GM18873 (cell line): Measurements from ENCODE around the gene CES4A.
"Not testable (repeated sequence)": the region's sequence is repeated elsewhere in the genome, so short reads cannot be mapped to it uniquely, and the experiment has no call there.

Experiments used
- ATAC-seq: cut with Tn5 transposase; IDR thresholded peaks from one replicate; pipeline ENCODE4 v1.9.1; 2021; ENCODE audit warnings: mild to moderate bottlenecking, moderate library complexity, moderate number of reproducible peaks; ENCODE audit not compliant: unreplicated experiment, low FRiP score

CES4A gene

DNA sequence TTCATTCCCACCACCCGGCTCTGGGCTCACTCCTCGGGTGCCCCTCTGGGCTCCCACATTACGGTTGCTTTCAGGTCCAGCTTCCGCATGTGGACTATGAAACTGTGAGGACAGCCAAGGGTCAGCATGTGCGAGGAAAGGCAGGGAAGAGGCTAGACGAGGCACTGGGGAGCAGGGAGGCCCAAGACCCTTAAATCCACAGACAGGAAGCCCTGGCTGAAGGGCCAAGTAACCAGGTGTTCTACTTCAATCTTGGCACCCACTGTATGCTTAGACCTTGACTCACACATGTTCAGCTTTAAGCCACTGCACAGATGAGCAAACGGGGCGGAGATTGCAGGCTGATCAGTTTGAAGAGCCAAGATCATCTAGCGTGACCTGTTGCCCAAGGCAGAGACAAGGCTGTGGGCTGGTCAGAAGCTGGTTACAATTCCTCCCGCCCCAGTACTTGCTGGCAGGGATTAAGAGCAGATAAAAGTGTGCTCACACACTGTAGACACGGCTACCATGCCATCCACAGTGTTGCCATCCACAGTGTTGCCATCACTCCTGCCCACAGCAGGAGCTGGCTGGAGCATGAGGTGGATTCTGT, at the start of gene CES4A:
Gene CES4A, plus strand, starts transcription at position 393 of the 592 bp plus-strand sequence. Its CDS starts 184 bp downstream, at position 577.
- ATAC-seq, result no peak

DNA sequence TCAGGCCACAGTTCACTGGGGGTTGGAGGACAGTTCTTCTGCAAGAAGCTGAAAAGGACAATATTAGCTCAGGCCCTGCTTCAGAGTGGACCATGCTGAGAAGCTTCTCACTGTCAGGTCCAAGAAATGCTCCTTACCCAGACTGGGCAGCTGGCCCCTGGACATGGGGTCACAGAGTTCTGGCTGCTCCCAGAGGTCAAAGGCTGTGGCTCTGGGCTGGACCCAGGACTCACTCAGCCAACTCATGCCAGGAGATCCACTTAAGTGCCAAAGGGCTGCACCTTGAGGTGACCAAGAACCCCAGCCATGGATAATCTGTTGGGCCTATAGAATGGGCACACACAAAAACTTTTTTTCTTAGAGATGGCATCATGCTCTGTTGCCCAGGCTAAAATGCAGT, 49.0 kb upstream of the CES4A start:
- no peak for ATAC-seq

DNA sequence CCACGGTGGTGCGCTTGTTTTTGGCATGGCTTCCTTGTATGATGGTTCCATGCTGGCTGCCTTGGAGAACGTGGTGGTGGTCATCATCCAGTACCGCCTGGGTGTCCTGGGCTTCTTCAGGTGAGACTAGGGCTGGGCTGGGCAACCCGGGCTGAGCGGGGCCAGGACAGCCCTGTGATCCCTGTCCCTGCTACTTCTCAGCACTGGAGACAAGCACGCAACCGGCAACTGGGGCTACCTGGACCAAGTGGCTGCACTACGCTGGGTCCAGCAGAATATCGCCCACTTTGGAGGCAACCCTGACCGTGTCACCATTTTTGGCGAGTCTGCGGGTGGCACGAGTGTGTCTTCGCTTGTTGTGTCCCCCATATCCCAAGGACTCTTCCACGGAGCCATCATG, 48.2 kb upstream of the CES4A start:
- ATAC-seq, result no peak

DNA sequence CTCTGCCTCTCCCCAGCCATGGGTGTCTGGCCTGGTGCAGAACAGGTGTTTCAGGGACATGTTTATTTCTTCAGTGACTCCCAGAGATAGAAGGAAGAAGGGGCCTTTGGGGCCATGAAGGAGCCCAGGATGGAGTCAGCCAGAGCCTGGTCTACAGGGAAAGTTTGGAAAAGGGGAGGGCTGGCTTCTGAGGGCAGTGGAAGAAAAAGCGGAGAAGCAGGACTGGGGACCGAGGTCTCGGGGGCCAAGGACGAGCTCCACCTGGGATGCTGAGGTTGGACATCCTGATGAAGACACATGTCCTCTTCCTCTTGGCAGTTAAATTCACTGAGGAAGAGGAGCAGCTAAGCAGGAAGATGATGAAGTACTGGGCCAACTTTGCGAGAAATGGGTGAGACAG, 45.4 kb upstream of the CES4A start:
- ATAC-seq, result no peak

DNA sequence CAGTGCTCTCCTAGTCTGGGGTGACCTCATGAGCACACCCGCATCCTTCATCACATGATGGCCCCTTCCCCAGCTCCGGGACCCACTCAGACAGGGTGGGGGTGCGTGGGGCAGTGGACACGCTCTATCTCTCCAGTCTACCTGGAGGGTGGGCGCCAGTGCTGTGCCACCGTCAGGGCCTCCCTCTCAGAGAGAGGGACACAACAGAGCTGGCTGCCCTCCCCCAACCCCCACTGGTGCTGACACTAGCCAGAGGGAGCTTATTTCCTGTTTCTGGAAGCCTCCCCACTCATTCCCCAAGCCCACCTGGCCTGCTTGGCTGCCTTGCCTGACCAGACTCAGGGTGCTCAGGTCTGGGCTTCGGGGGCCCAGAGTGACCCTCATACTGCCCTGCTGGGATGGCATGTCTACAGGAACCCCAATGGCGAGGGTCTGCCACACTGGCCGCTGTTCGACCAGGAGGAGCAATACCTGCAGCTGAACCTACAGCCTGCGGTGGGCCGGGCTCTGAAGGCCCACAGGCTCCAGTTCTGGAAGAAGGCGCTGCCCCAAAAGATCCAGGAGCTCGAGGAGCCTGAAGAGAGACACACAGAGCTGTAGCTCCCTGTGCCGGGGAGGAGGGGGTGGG, 44.8 kb upstream of the CES4A start:
- ATAC-seq, result no peak

DNA sequence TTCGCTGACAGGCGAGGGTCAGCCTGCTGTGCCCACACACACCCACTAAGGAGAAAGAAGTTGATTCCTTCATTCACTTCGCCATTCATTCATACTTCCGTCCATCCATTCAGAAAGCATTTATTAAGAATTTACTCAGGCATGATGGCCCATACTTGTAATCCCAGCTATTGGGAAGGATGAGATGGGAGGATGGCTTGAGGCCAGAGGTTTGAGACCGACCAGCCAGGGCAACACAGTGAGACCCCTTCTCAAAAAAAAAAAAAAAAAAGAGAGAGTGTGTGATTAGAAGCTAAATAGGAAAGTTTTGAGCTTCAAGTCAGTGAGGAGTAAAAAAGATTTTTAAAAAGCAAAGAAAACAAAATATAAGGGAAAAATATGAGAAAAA, 44.3 kb upstream of the CES4A start:
- no peak for ATAC-seq

DNA sequence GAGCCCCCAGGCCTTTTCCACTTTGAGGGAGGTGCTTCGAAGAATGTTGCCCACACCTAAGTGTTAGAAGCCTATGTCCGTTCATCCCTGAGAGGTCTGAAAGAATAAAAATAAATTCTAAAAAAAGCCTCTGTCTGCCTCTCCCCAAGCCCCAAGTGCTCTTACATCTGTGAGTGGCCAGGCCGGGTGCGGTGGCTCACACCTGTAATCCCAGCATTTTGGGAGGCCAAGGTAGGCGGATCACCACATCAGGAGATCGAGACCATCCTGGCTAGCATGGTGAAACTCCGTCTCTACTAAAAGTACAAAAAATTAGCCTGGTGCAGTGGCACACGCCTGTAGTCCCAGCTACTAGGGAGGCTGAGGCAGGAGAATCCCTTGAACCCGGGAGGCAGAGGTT, 43.4 kb upstream of the CES4A start:
- not testable (repeated sequence) for ATAC-seq

DNA sequence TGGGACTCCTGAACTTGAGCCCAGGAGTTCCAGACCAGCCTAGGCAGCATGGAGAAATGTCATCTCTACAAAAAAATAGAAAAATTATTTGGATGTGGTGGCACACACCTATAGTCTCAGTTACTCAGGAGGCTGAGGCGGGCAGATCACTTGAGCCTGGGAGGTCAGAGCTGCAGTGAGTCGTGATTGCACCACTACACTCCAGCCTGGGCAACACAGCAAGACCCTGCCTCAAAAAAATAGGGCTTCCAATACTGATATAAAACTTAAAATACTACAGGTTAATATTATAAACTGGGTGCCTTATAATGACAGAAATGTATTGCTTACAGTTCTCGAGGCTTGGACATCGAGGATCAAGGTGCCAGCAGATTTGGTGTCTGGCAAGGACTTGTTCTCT, 42.5 kb upstream of the CES4A start:
- ATAC-seq, result no peak

DNA sequence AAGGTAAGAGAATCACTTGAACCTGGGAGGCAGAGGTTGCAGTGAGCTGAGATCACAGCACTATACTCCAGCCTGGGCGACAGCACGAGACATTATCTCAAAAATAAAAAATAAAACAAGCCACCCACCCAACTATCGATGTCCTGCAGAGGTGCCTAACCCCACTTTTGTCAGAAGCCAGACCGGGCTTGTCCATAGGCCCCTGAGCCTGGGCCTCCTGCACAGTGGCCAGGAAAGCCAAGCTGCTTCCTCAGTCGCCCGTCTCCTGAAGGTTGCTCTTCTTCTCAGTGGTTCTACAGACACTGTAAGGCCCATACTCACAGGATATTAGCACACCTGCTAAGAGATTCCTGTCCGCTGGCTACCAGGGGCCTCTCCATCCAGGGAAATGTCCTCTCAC, 41.8 kb upstream of the CES4A start:
- ATAC-seq, result no peak

DNA sequence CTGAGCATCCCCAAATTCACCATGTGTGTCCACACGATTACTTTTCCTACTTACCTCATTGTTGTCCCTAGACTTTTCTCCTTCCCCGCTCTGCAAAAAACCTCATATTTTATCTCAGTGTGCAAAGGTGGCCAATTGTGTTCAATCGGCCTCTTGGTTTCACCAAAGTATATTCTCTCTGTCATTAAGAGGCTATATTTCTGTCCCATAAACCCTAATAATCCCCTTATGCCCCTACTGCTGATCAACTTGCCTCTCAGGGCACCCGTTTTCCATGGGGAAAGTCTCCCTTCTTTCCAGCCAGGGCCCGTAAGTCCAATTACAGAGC, 41.5 kb upstream of the CES4A start:
- ATAC-seq, result no peak

DNA sequence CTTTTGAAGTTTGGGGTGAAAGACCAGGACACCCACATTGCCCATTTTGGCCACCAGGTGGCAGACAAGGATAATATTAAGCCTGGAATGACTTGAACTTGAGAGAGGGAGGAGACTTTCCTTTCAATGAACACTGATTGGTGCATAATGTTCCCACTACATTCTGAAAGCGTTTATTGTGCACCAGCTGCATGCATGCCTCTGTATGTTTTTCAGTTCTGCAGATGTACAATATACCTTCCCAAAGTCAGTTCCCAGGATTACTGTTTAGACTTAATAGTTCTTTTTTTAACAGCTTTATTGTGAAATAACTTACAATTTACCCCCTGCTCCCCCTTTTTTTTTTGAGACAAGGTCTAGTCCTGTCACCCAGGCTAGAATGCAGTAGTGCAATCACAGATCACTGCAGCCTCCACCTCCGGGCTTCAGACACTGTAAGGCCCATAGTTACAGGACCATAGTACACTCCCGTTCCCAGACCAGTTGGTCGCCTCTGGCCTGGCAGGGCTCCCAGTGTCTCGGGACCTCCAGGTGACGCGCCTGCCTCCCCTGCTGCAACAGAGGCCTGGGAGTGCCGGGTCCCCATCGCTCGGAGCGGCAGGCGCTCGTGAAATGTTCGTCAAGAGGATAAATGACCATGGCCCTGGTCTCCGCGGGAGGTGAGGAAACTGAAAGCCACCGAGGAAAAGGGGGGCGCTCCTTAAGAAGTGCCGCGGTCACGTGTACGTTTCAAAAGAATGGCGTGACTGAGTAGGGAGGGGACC, 40.9 kb upstream of the CES4A start:
- peak; percentile 50 for ATAC-seq

DNA sequence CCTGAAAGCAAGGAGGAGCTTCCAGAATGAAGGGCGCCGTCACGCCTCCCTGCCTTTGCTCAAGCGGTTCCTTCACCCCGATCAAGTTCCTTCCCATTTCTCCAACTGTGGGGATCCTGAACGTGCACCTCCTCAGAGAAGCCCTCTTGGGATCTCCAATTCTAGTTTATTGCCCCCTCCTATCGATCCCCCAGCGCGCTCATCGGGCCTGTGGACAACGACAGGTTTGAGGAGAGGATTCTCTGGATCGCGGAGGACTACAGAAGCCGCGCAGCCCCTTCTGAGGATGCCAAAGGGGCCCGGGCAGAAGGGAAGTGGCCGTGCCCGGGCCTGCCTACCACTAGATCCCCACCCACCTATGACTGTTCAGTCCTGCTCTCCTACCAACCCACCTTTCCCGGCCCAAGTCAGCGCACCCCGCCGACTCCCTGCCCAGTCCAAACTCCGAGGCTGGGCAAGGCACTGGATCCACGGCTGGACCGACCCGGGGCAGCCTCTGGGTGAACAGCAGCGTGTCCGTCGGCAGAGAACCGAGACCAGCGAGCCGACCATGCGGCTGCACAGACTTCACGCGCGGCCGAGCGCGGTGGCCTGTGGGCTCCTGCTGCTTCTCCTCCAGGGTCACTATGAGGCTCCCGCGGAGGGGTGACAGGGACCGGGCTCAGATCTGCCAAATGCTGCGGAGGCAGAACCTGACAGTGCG, 40.1 kb upstream of the CES4A start:
- ATAC-seq, result no peak

DNA sequence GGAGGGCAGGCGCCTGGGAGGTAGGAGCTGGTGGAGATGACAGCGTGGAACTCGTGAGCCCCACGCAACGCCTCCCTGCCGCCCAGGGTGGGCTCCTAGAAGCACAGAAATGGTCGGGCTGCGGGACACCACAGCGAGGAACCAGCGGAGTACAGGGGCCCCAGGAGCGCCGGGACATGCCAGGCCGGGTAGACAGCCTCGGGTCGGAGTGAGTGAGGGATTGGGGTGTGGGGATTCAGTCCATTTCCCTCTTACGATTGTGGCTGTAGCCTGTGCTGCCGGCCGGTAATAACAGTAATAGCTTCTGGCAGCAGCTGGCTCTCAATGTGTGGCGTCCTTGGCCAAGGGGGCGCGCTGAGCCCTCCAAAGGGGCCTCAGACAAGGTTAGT, 39.6 kb upstream of the CES4A start:
- ATAC-seq, result no peak

DNA sequence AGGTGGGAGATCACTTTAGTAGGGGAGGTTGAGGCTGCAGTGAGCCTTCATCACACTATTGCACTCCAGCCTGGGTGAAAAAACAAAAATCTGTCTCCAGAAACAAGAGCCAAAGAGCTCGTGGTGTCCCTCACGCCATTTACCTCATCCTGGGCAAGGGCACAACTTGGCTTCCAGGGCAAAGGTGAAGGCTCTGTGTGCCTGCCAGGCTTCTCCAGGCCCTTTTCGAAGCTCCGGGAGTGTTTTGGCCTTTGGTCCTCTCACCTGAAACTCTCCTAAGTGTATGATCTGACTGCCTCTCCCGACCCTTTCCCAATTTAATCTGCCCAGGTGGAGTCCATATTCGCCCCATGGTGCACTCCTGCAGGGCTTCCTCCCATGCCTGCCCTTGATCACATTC, 38.9 kb upstream of the CES4A start:
- no peak for ATAC-seq

DNA sequence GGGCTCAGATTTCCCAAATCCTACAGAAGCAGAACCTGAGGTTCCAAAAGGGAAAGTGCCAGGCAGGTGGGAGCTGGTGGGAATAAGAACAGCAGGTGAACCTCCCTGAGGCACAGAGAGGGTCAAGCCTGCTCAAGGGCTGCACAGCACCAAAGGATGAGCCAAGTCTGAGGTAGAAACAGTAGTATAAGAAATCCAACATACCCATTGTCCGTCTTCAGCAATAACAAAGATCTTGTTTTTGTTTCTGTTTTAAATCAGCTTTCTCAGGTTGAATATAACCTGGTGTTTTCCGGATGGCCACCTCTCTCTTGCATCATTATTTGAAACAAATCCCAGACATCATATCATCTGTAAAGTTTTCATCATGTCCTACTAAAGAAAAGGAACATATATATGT, 38.0 kb upstream of the CES4A start:
- no peak for ATAC-seq

DNA sequence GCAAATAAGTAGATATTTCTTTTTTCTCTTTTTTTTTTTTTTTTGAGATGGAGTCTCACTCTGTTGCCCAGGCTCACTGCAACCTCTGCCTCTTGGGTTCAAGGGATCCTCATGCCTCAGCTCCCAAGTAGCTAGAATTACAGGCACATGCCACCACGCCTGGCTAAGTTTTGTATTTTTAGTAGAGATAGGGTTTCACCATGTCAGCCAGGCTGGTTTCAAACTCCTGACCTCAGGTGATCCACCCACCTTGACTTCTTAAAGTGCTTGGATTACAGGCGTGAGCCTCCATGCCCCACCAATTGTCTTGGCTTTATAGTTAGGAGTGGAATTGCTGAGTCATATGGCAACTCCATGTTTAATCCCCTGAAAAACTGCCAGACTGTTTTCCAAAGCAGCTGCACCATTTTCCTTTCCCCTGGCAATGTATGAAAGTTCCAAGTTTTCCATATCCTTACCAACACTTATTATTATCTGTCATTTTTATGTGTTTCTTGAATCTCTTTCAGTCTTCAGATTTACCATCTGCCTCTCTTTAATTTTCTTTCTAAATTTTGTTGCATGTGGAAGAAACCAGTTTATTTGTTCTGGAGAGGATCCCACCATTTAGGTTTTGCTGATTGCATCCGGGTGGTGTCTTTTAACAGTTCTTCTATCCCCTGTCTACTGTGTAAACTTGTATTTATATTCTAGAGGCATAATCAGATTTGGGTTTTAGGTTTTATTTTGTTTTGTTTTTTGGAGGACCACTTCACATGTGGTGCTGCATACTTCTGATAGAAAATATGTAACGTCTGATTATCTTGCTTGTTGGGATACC, 37.2 kb upstream of the CES4A start:
- ATAC-seq, result no peak

DNA sequence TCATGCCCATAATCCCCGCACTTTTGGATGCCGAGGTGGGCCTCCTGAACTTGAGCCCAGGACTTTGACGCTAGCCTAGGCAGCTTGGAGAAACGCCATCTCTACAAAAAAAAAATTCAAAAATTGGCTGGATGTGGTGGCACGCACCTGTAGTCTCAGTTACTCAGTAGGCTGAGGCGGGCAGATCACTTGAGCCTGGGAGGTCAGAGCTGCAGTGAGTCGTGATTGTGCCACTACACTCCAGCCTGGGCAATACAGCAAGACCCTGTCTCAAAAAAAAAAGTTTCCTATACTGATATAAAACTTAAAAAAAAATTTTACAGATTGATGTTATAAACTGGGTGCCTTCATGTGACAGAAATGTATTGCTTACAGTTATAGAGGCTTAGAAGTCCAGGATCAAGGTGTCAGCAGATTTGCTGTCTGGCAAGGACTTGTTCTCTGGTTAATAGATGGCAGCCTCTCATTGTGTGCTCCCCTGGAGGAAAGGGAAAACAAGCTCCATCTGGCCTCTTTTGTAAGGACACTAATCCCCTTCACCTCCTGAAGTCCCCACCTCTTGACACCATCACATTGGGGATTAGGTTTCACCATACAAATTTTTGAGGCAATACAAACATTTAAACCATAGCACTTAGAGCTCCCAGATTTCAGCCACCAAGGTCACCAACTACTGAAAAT, 35.8 kb upstream of the CES4A start:
- no peak for ATAC-seq

DNA sequence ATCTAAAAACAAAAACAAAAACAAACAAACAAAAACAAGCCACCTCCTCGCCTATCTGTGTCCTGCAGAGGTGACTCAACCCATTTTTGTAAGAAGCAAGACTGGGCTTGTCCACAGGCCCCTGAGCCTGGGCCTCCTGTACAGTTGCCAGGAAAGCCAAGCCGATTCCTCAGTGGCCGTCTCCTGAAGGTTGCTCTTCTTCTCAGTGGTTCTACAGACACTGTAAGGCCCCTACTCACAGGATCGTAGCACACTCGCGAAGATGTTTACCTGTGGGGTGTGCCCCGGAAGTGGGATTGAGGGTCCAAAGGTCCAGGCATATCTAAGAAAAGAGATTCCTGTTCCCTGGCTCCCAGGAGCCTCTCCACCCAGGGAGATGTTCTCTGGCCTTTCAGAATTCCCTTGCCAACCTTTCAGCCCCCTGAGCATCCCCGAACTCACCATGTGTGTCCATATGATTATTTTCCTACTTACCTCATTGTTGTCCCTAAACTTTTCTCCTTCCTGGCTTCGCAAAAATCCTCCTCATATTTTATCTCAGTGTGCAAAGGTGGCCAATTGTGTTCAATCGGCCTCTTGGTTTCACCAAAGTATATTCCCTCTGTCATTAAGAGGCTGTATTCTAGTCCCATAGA, 34.8 kb upstream of the CES4A start:
- ATAC-seq, result no peak

DNA sequence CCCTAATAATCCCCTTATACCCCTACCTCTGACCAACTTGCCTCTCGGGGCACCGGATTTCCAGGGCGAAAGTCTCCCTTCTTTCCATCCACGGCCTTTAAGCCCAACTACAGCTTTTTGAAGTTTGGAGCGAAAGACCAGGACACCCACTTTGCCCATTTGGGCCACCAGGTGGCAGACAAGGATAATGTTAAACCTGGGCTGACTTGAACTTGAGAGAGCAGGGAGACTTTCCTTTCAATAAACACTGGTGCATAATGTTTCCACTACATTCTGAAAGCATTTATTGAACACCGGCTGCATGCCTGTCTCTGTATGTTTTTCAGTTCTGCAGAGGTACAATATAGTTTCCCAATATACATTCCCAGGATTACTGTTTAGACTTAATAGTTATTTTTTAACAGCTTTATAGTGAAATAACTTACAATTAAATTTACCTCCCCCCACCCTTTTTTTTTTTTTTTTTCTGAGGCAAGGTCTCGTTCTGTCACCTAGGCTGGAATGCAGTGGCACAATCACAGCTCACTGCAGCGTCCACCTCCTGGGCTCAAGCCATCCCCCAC, 34.2 kb upstream of the CES4A start:
- no peak for ATAC-seq
